AG04449 (cell line): ENCODE results near the gene PDLIM4.

Experiments used
- CTCF ChIA-PET: fragments of 350-600 bp; formaldehyde crosslinking; extraction: SDS; loops from one replicate; lab custom pipeline; 2021; ENCODE audit warnings: antibody characterized with exemption; lab: Yijun Ruan, JAX
- POLR2A ChIA-PET: fragments of 400-600, 350-600 bp; formaldehyde crosslinking; extraction: SDS; loops from one replicate; lab custom pipeline; 2020; ENCODE audit warnings: antibody characterized with exemption, inconsistent platforms; lab: Yijun Ruan, JAX
- DNase-seq: peaks from one replicate; pipeline ENCODE4 v3.0.0-alpha.2; 2010; ENCODE audit warnings: low read depth, low spot score
- H3K4me3 ChIP-seq: 2 replicates; pipeline ENCODE4 v1.5.1; 2011; ENCODE audit warnings: low read depth, mild to moderate bottlenecking, control low read depth, low read length
- CTCF ChIP-seq: IDR thresholded peaks from one replicate; pipeline ENCODE4 v1.5.1; 2011; ENCODE audit warnings: mild to moderate bottlenecking, moderate library complexity, low read length, control low read depth, inconsistent platforms; ENCODE audit not compliant: insufficient read depth; ENCODE audit errors: missing control alignments

PDLIM4 gene

GRCh38 chr5:132310141-132310834 is 52.8 kb downstream of the PDLIM4 start:
- CTCF ChIA-PET = interaction anchor here (1.2 to 1.3 kb wide), 2 partner anchors 38 to 72 kb away, joined by 4 to 7 read pairs; no protein-coding TSS in a partner anchor
- TF ChIP-seq CTCF = no peak
- DNase-seq = no peak
- POLR2A ChIA-PET = interaction anchor here (0.6 kb wide), 1 partner anchor 631 kb away, joined by 3 read pairs; no protein-coding TSS in a partner anchor
- H3K4me3 ChIP-seq = no peak overlapping the region

GRCh38 chr5:132313366-132313765 is 55.9 kb downstream of the PDLIM4 start:
- TF ChIP-seq CTCF = no peak
- ChIA-PET CTCF (interaction anchor here (1.0 to 1.8 kb wide), 2 partner anchors 10 to 134 kb away, joined by 3 to 5 read pairs; no protein-coding TSS in a partner anchor), POLR2A (no interaction called here)
- DNase-seq = no peak
- no peak overlapping the region for H3K4me3 ChIP-seq

- no peak overlapping the region for H3K4me3 ChIP-seq
- POLR2A ChIA-PET = no interaction called here
- CTCF ChIA-PET = interaction anchor here (1.0 to 1.8 kb wide), 2 partner anchors 10 to 134 kb away, joined by 3 to 5 read pairs; no protein-coding TSS in a partner anchor
- no peak for DNase-seq
- no peak for TF ChIP-seq CTCF
These were observed 56.5 kb downstream of the PDLIM4 start for GRCh38 chr5:132313961-132314432.

GRCh38 chr5:132315529-132316067 is 58.1 kb downstream of the PDLIM4 start:
- no peak for TF ChIP-seq CTCF
- H3K4me3 ChIP-seq = no peak overlapping the region
- no peak for DNase-seq
- POLR2A ChIA-PET = no interaction called here
- CTCF ChIA-PET = interaction anchor here (0.7 to 2.7 kb wide), 6 partner anchors 7 to 251 kb away, joined by 3 to 14 read pairs (median 4); no protein-coding TSS in a partner anchor

- ChIA-PET CTCF (interaction anchor here (1.1 kb wide), 1 partner anchor 82 kb away, joined by 4 read pairs; no protein-coding TSS in a partner anchor), POLR2A (no interaction called here)
- no peak for TF ChIP-seq CTCF
- H3K4me3 ChIP-seq = no peak overlapping the region
- DNase-seq = no peak
These were observed 62.5 kb downstream of the PDLIM4 start for GRCh38 chr5:132319975-132320374.

- DNase-seq = no peak
- CTCF ChIA-PET = no interaction called here
- TF ChIP-seq CTCF = no peak
- POLR2A ChIA-PET = no interaction called here
- no peak overlapping the region for H3K4me3 ChIP-seq
These were observed 63.7 kb downstream of the PDLIM4 start for GRCh38 chr5:132321109-132321721.
